Measurements from ENCODE around the gene LRRC75A. TPM values are rescaled to one million over a fixed set of nuclear protein-coding genes. Genes with fewer than 3 reads are reported as not detected.
A peak's percentile ranks its signal among the peaks of the same experiment; 100 is the strongest.
"Not testable (repeated sequence)": the region's sequence is repeated elsewhere in the genome, so short reads cannot be mapped to it uniquely, and the experiment has no call there.

The LRRC75A gene
- total RNA-seq, 1 experiment from 2014 or later: 1.2 TPM

GRCh38 chr17:16398270-16399267 is 93.4 kb downstream of the LRRC75A start:
- Histone ChIP-seq H3K27me3 (ENCODE audit: control insufficient read depth, insufficient read depth, low read length) (no peaks in the 10 kb centered on the region), H3K36me3 (ENCODE audit: control insufficient read depth, insufficient read depth, low read length) (no peaks in the 10 kb centered on the region), H3K4me1 (ENCODE audit: control insufficient read depth, insufficient read depth, low read length) (peaks cover 3% of the 10 kb centered on the region), H3K9me3 (ENCODE audit: control insufficient read depth, insufficient read depth, low read depth, low read length) (no peaks in the 10 kb centered on the region), H3K27ac (ENCODE audit: low read length) (0 out of 2 replicates have a peak overlapping the region, but pooled peaks have one; percentile 13), H3K4me3 (ENCODE audit: low read depth in 2 of 2, low read length in 2 of 2) (0 out of 4 replicates have a peak overlapping the region, but pooled peaks of 1 of the 2 experiments have one; percentile 8)
- in situ Hi-C loops (cut with HindIII; ENCODE audit: low pct_unique_long_range_greater_than_20kb, low sequenced_read_pairs): no loop called here
- ATAC-seq: peak; percentile 78
- ChIA-PET POLR2A (no interaction called here), CTCF (no interaction called here)
- intact Hi-C loops (cut with micrococcal nuclease; ENCODE audit: unreplicated experiment): no loop called here
- no peak for DNase-seq (ENCODE audit: low read depth, low spot score)
- no TSS peak for BruUV-seq (replicated peaks)
- no peak for TF ChIP-seq TCF7L2 (IDR thresholded peaks at IDR 0.05; ENCODE audit: low read depth, low read length)
- TF ChIP-seq, protein P1, sequence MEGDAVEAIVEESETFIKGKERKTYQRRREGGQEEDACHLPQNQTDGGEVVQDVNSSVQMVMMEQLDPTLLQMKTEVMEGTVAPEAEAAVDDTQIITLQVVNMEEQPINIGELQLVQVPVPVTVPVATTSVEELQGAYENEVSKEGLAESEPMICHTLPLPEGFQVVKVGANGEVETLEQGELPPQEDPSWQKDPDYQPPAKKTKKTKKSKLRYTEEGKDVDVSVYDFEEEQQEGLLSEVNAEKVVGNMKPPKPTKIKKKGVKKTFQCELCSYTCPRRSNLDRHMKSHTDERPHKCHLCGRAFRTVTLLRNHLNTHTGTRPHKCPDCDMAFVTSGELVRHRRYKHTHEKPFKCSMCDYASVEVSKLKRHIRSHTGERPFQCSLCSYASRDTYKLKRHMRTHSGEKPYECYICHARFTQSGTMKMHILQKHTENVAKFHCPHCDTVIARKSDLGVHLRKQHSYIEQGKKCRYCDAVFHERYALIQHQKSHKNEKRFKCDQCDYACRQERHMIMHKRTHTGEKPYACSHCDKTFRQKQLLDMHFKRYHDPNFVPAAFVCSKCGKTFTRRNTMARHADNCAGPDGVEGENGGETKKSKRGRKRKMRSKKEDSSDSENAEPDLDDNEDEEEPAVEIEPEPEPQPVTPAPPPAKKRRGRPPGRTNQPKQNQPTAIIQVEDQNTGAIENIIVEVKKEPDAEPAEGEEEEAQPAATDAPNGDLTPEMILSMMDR (IDR thresholded peaks at IDR 0.05): no peak

- H3K36me3 ChIP-seq (ENCODE audit: control insufficient read depth, insufficient read depth, low read length); H3K27ac ChIP-seq (ENCODE audit: low read length); H3K4me1 ChIP-seq (ENCODE audit: control insufficient read depth, insufficient read depth, low read length); CTCF ChIA-PET; H3K9me3 ChIP-seq (ENCODE audit: control insufficient read depth, insufficient read depth, low read depth, low read length); H3K27me3 ChIP-seq (ENCODE audit: control insufficient read depth, insufficient read depth, low read length); intact Hi-C loops (cut with micrococcal nuclease; ENCODE audit: unreplicated experiment); POLR2A ChIA-PET; DNase-seq (ENCODE audit: low read depth, low spot score); BruUV-seq (replicated peaks); ATAC-seq; in situ Hi-C loops (cut with HindIII; ENCODE audit: low pct_unique_long_range_greater_than_20kb, low sequenced_read_pairs); H3K4me3 ChIP-seq (ENCODE audit: low read depth in 2 of 2, low read length in 2 of 2): not testable (repeated sequence)
Measured at GRCh38 chr17:16396693-16397092, 95.3 kb downstream of the LRRC75A start.

DNA sequence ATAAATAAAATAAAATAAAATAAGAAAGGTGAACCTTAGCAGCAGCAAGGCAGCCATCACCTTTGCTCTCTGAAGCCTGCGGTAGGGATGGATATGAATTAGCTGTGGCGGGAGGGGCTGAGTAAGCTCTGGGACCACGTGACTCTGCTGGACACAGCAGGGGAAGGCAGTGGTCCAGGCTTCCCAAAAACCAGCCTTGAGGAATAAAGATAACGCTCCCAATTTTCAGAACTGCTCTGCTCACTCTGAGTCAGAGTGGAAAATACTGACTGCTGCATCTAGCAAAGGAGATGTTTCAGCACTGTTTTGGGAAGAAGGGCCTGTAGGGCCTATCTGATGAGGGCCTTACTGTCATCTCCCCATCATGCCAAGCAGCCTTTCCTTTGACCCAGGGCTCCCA is 96.1 kb downstream of the LRRC75A start:
- intact Hi-C loops (cut with micrococcal nuclease; ENCODE audit: unreplicated experiment); POLR2A ChIA-PET; H3K9me3 ChIP-seq (ENCODE audit: control insufficient read depth, insufficient read depth, low read depth, low read length); H3K4me1 ChIP-seq (ENCODE audit: control insufficient read depth, insufficient read depth, low read length); in situ Hi-C loops (cut with HindIII; ENCODE audit: low pct_unique_long_range_greater_than_20kb, low sequenced_read_pairs); DNase-seq (ENCODE audit: low read depth, low spot score); CTCF ChIA-PET; H3K27ac ChIP-seq (ENCODE audit: low read length); H3K27me3 ChIP-seq (ENCODE audit: control insufficient read depth, insufficient read depth, low read length); H3K4me3 ChIP-seq (ENCODE audit: low read depth in 2 of 2, low read length in 2 of 2); BruUV-seq (replicated peaks); H3K36me3 ChIP-seq (ENCODE audit: control insufficient read depth, insufficient read depth, low read length); ATAC-seq: not testable (repeated sequence)

DNA sequence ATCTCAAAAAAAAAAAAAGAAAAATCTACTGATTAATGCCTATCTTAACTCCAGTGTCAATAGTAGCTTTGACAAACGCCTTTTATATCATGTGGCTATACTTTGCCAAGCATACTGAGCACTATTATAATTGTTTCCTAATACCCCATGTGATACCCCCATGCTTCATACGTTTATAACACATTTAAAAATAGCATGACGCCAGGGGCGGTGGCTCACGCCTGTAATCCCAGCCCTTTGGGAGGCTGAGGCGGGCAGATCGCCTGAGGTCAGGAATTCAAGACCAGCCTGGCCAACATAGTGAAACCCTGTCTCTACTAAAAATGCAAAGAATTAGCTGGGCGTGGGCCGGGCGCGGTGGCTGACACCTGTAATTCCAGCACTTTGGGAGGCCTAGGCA is 99.5 kb downstream of the LRRC75A start:
- DNase-seq (ENCODE audit: low read depth, low spot score); ATAC-seq; H3K27ac ChIP-seq (ENCODE audit: low read length); H3K9me3 ChIP-seq (ENCODE audit: control insufficient read depth, insufficient read depth, low read depth, low read length); BruUV-seq (replicated peaks); H3K27me3 ChIP-seq (ENCODE audit: control insufficient read depth, insufficient read depth, low read length); in situ Hi-C loops (cut with HindIII; ENCODE audit: low pct_unique_long_range_greater_than_20kb, low sequenced_read_pairs); H3K4me1 ChIP-seq (ENCODE audit: control insufficient read depth, insufficient read depth, low read length); H3K4me3 ChIP-seq (ENCODE audit: low read depth in 2 of 2, low read length in 2 of 2); intact Hi-C loops (cut with micrococcal nuclease; ENCODE audit: unreplicated experiment); H3K36me3 ChIP-seq (ENCODE audit: control insufficient read depth, insufficient read depth, low read length): not testable (repeated sequence)
- CTCF ChIA-PET: interaction anchor here (0.7 kb wide), 1 partner anchor 12 kb away, joined by 4 read pairs; no protein-coding TSS in a partner anchor
- POLR2A ChIA-PET: interaction anchor here (0.7 kb wide), 1 partner anchor 448 kb away, joined by 6 read pairs; the partner anchor contains the start of gene ADORA2B

Other genes with a start within 250 kb of the LRRC75A start
- 64.6 TPM for gene CENPV, start 138.7 kb downstream of the LRRC75A start, total RNA-seq (2021; ENCODE audit: unreplicated experiment)
- 1,654 TPM for gene UBB, start 111.1 kb downstream of the LRRC75A start, total RNA-seq (2021; ENCODE audit: unreplicated experiment)
- gene TRPV2, start 76.6 kb downstream of the LRRC75A start, total RNA-seq (2021; ENCODE audit: unreplicated experiment): 34.9 TPM
- 12.3 TPM for gene ZNF287, start 77.0 kb upstream of the LRRC75A start, total RNA-seq (2021; ENCODE audit: unreplicated experiment)
- 3.9 TPM for gene ZNF624, start 161.7 kb upstream of the LRRC75A start, total RNA-seq (2021; ENCODE audit: unreplicated experiment)
- gene CCDC144A, start 198.0 kb upstream of the LRRC75A start, total RNA-seq (2021; ENCODE audit: unreplicated experiment): 0.57 TPM

All from Panc1 (cell line).